PC-3 (cell line): ENCODE measurements around the gene C1QTNF2. TPM values are rescaled to one million over a fixed set of nuclear protein-coding genes. Genes with fewer than 3 reads are reported as not detected.

Source experiments
- ATAC-seq: fragments of 200-7000 bp; cut with Tn5 transposase; 2 replicates; pipeline ENCODE4 v1.9.1; 2020; ENCODE audit warnings: mild to moderate bottlenecking, moderate library complexity
- BruUV-seq: library from RNA; stranded (reverse); fragments of 400-500 nt; replicated peaks from 2 replicates; lab custom pipeline; 2021; lab: Mats Ljungman, UMichigan
- CTCF ChIA-PET: fragments of 300-600 bp; sonication (Branson Sonifier 250); formaldehyde crosslinking; loops from one replicate; lab custom pipeline; 2022; ENCODE audit warnings: antibody characterized with exemption; lab: Charles Lee
- POLR2A ChIA-PET: fragments of 300-600 bp; sonication (Branson Sonifier 250); formaldehyde crosslinking; loops from one replicate; lab custom pipeline; 2022; ENCODE audit warnings: antibody characterized with exemption; ENCODE audit not compliant: unreplicated experiment; lab: Charles Lee
- DNase-seq: peaks from one replicate; pipeline ENCODE4 v3.0.0-alpha.2; 2015
- H2AFZ ChIP-seq: fragments of 300-600 bp; sonication (generic); 2 replicates; pipeline ENCODE4 v1.6.0; 2016; ENCODE audit warnings: antibody characterized with exemption, low read length
- H3F3A ChIP-seq: fragments of 300-600 bp; sonication (generic); one replicate; pipeline ENCODE4 v1.6.0; 2017; ENCODE audit warnings: antibody characterized with exemption, low read length, control low read depth, mild to moderate bottlenecking; ENCODE audit not compliant: unreplicated experiment
- H3K27ac ChIP-seq: fragments of 300-600 bp; sonication (generic); 2 replicates; pipeline ENCODE4 v1.5.1; 2016; ENCODE audit warnings: mild to moderate bottlenecking, low read length
- H3K27me3 ChIP-seq: fragments of 300-600 bp; sonication (generic); 2 replicates; pipeline ENCODE4 v1.6.1; 2016; ENCODE audit warnings: low read length, mixed read lengths
- H3K36me3 ChIP-seq: fragments of 300-600 bp; sonication (generic); 2 replicates; pipeline ENCODE4 v1.6.1; 2016; ENCODE audit warnings: low read depth, mixed run types, low read length, mixed read lengths
- H3K4me1 ChIP-seq: fragments of 300-600 bp; sonication (generic); 2 replicates; pipeline ENCODE4 v1.5.1; 2016; ENCODE audit warnings: low read length; ENCODE audit not compliant: insufficient read depth
- H3K4me2 ChIP-seq: fragments of 300-600 bp; sonication (generic); 2 replicates; pipeline ENCODE4 v1.6.0; 2016; ENCODE audit warnings: low read length
- H3K4me3 ChIP-seq: fragments of 300-600 bp; sonication (generic); 2 replicates; pipeline ENCODE4 v1.5.1; 2016; ENCODE audit warnings: mild to moderate bottlenecking, low read length, mixed read lengths
- H3K79me2 ChIP-seq: fragments of 300-600 bp; sonication (generic); 2 replicates; pipeline ENCODE4 v1.6.1; 2017; ENCODE audit warnings: low read length, mixed read lengths
- H3K9ac ChIP-seq: fragments of 300-600 bp; sonication (generic); 2 replicates; pipeline ENCODE4 v1.6.0; 2016; ENCODE audit warnings: mild to moderate bottlenecking, low read length
- H3K9me2 ChIP-seq: fragments of 300-600 bp; sonication (generic); replicated peaks from 2 replicates; pipeline ENCODE4 v1.6.1; 2016; ENCODE audit warnings: mixed run types, low read length, mixed read lengths
- H3K9me3 ChIP-seq: fragments of 300-600 bp; sonication (generic); 2 replicates; pipeline ENCODE4 v1.6.1; 2016; ENCODE audit warnings: low read length, mixed read lengths
- H4K20me1 ChIP-seq: fragments of 300-600 bp; sonication (generic); 2 replicates; pipeline ENCODE4 v1.6.1; 2016; ENCODE audit warnings: low read length, mixed read lengths
- CTCF ChIP-seq: fragments of 300-600 bp; sonication (generic); conservative IDR thresholded peaks from 2 replicates; pipeline ENCODE4 v1.5.1; 2017; ENCODE audit warnings: antibody characterized with exemption, low read depth, mild to moderate bottlenecking, low read length
- EZH2 ChIP-seq: fragments of 300-600 bp; sonication (generic); IDR thresholded peaks from one replicate; pipeline ENCODE4 v1.6.1; 2017; ENCODE audit warnings: antibody characterized with exemption, mild to moderate bottlenecking, low read length; ENCODE audit not compliant: unreplicated experiment
- EZH2phosphoT487 ChIP-seq: fragments of 300-600 bp; sonication (generic); IDR thresholded peaks from 2 replicates; pipeline ENCODE4 v1.6.1; 2018; ENCODE audit warnings: mild to moderate bottlenecking, antibody characterized with exemption, low read length, borderline replicate concordance
- intact Hi-C: fragments of 100-400 bp; cut with micrococcal nuclease; formaldehyde crosslinking; loops from 2 replicates; pipeline ENCODE4 v1.9.0; 2023
- total RNA-seq: library from RNA; depleted of rRNA; stranded (reverse); fragments of >200 nt; gene quantifications from 2 replicates; pipeline ENCODE4 v1.2.3, GENCODE V29; 2014

C1QTNF2 gene
- total RNA-seq, 1 experiment from 2014 or later: 0.04 TPM

- peak overlapping the region; percentile 56 for H3K9ac ChIP-seq
- ChIA-PET POLR2A (no interaction called here), CTCF (interaction anchor here (1.1 kb wide), 1 partner anchor 32 kb away, joined by 16 read pairs; no protein-coding TSS in a partner anchor)
- H3K79me2 ChIP-seq: peaks cover 26% of the 10 kb centered on the region
- peak overlapping the region; percentile 70 for H3K4me2 ChIP-seq
- peak overlapping the region; percentile 25; the same call in 1 of the 2 replicates for H3K27ac ChIP-seq
- peak overlapping the region; percentile 75 for H3K4me3 ChIP-seq
- ATAC-seq: no peak
- no peaks in the 10 kb centered on the region for H3K9me3 ChIP-seq
- H4K20me1 ChIP-seq: no peaks in the 10 kb centered on the region
- no peaks in the 10 kb centered on the region for H3K27me3 ChIP-seq
- peaks cover 4% of the 10 kb centered on the region for H3F3A ChIP-seq
- no peak for DNase-seq
- H3K36me3 ChIP-seq: no peaks in the 10 kb centered on the region
- intact Hi-C loops: no loop called here
- TF ChIP-seq EZH2phosphoT487 (no peak), CTCF (no peak), EZH2 (no peak)
- H3K4me1 ChIP-seq: peaks cover 39% of the 10 kb centered on the region
- H2AFZ ChIP-seq: peak overlapping the region; percentile 66
- BruUV-seq: TSS peak; percentile 94
- no peaks in the 10 kb centered on the region for H3K9me2 ChIP-seq
Observed at GRCh38 chr5:160312960-160313727, 57.3 kb downstream of the C1QTNF2 start.

GRCh38 chr5:160312134-160312959, 58.1 kb downstream of the C1QTNF2 start, which contains the start of gene CCNJL:
Gene CCNJL (minus strand): TSS chr5:160312564. CDS start chr5:160311923, 641 bp downstream.
- intact Hi-C loops: no loop called here
- Histone ChIP-seq H3K27me3 (no peaks in the 10 kb centered on the region), H3K79me2 (peaks cover 26% of the 10 kb centered on the region), H3K9me3 (no peaks in the 10 kb centered on the region), H3K4me1 (peaks cover 36% of the 10 kb centered on the region), H3F3A (peaks cover 4% of the 10 kb centered on the region), H3K4me3 (peak within 1 kb of the TSS; percentile 75), H2AFZ (peak within 1 kb of the TSS; percentile 66), H3K4me2 (peak within 1 kb of the TSS; percentile 70), H4K20me1 (no peaks in the 10 kb centered on the region), H3K9ac (peak within 1 kb of the TSS; percentile 56), H3K9me2 (no peaks in the 10 kb centered on the region), H3K27ac (peak within 1 kb of the TSS; percentile 25; the same call in 1 of the 2 replicates), H3K36me3 (no peaks in the 10 kb centered on the region)
- TF ChIP-seq EZH2phosphoT487 (no peak), EZH2 (no peak), CTCF (no peak)
- no TSS peak for BruUV-seq
- peak; percentile 39 for ATAC-seq
- CTCF ChIA-PET: interaction anchor here (1.1 kb wide), 1 partner anchor 33 kb away, joined by 16 read pairs; no protein-coding TSS in a partner anchor
- peak; percentile 74 for DNase-seq
- POLR2A ChIA-PET: interaction anchor here (0.5 to 0.6 kb wide), 3 partner anchors 31 to 305 kb away, joined by 3 to 24 read pairs (median 3); no protein-coding TSS in a partner anchor
